Heart left ventricle (tissue), 13 donors: ENCODE results near the gene UGGT2.

Experiments used
- CTCF ChIP-seq, 12 donors: fragments of 200-600 bp; sonication (generic) in 4 of 12; IDR thresholded peaks; one replicate each; pipeline versions ENCODE4 v1.5.0 to v1.8.0; 2018 to 2022; ENCODE audit warnings: antibody characterized with exemption in 12 of 12, mild to moderate bottlenecking in 5 of 12
- POLR2A ChIP-seq, 2 donors: fragments of 450-650 bp; IDR thresholded peaks; one replicate each; pipeline ENCODE4 v1.6.1; 2017; ENCODE audit warnings: antibody characterized with exemption in 2 of 2, mild to moderate bottlenecking in 2 of 2, moderate library complexity in 2 of 2
- donor health status: ischemic (EF 13 %, LVEDD 7.1; RV severe dilation, severe dysfunction).
- donor health status: DM: no; HTN: yes; CAD: no.
- donor health status: DM: no; HTN: no; CAD: no.
- donor health status: ischemic (EF 25% LVEDD 6.9; RV normal size, moderate dysfunction).
- donor health status: ischemic (EF 25% LVEDD 5.7; RV mildly dilated, moderate dysfunction).
- donor health status: ischemic (EF 35%, LVEDD 5.7; RV mildly dilated, moderate dysfunction).
- donor health status: nonischemic (EF 11% LVEDD 7.7; RV severe dilation, severe dysfunction).
- donor health status: DM: yes; HTN: yes; CAD: no.
- donor health status: PGD.
- donor health status: ischemic (EF 29% LVEDD 5.4; RV normal size, mild dysfunction).
- donor health status: nonischemic (EF 23%, LVEDD 6.1; RV moderate dilation, normal function).

GRCh38 chr13:95763601-95764000 lies 289.6 kb downstream of the UGGT2 start:
- TF ChIP-seq CTCF (IDR thresholded peaks at IDR 0.05) (no peak), POLR2A (IDR thresholded peaks at IDR 0.05) (no peak)
